Esophagus muscularis mucosa (tissue), 4 donors: Measurements from ENCODE around the gene VIPAS39. TPM values are rescaled to one million over a fixed set of nuclear protein-coding genes. Genes with fewer than 3 reads are reported as not detected.

Experiments
- DNase-seq: peaks from one replicate; pipeline ENCODE4 v3.0.0-alpha.2; 2017; ENCODE audit errors: extremely low spot score
- H3K27ac ChIP-seq, 4 donors: fragments of 200-600 bp; sonication (generic); replicated peaks in 1 of 4; 1 replicate in 3 of 4; 2 replicates in 1 of 4; pipeline ENCODE4 v1.5.1; 2016 to 2019; ENCODE audit warnings: mild to moderate bottlenecking in 1 of 4
- H3K27me3 ChIP-seq, 4 donors: fragments of 200-600 bp; sonication (generic); one replicate each; pipeline versions ENCODE4 v1.5.1 to v1.6.0; 2016 to 2019
- H3K36me3 ChIP-seq, 4 donors: fragments of 200-600 bp; sonication (generic); one replicate each; pipeline ENCODE4 v1.5.1; 2016 to 2019
- H3K4me1 ChIP-seq, 4 donors: fragments of 200-600 bp; sonication (generic); one replicate each; pipeline ENCODE4 v1.5.1; 2016 to 2019
- H3K4me3 ChIP-seq, 4 donors: fragments of 200-600 bp; sonication (generic); 1 replicate in 2 of 4; 2 replicates in 2 of 4; pipeline ENCODE4 v1.5.1; 2016 to 2019; ENCODE audit warnings: mild to moderate bottlenecking in 4 of 4, moderate library complexity in 1 of 4
- H3K9me3 ChIP-seq, 4 donors: fragments of 200-600 bp; sonication (generic); 1 replicate in 3 of 4; 2 replicates in 1 of 4; pipeline ENCODE4 v1.5.1; 2016 to 2019
- CTCF ChIP-seq, 3 experiments: fragments of 200-600 bp in 2 of 3; fragments of 450-650 bp in 1 of 3; sonication (generic) in 2 of 3; IDR thresholded peaks; one replicate each; pipeline ENCODE4 v1.5.1; 2017 to 2019; ENCODE audit warnings: antibody characterized with exemption in 3 of 3, mild to moderate bottlenecking in 2 of 3, moderate library complexity in 1 of 3
- EP300 ChIP-seq: sonication (generic); formaldehyde crosslinking; IDR thresholded peaks from one replicate; pipeline ENCODE4 v1.6.1; 2017; ENCODE audit warnings: antibody characterized with exemption
- POLR2A ChIP-seq: fragments of 450-650 bp; IDR thresholded peaks from one replicate; pipeline ENCODE4 v1.6.1; 2017; ENCODE audit warnings: antibody characterized with exemption, moderate library complexity, mild to moderate bottlenecking, low read depth
- POLR2AphosphoS5 ChIP-seq, 2 donors: sonication (generic); formaldehyde crosslinking; IDR thresholded peaks; one replicate each; pipeline ENCODE4 v1.6.1; 2017; ENCODE audit warnings: antibody characterized with exemption in 2 of 2
- WGBS: methylation state at CpG from one replicate; pipeline ENCODE4 v1.1.5; 2018; 5-methylcytosine and 5-hydroxymethylcytosine counted together
- intact Hi-C: fragments of 100-400 bp; cut with DNase I; formaldehyde crosslinking; loops from one replicate; pipeline ENCODE4 v1.15.1; 2023
- total RNA-seq, 4 donors: library from RNA; depleted of rRNA; stranded (reverse); fragments of >200 nt; gene quantifications; one replicate each; pipeline versions ENCODE4 v1.1.0 to v1.2.1, GENCODE V29; 2016

VIPAS39 gene
- total RNA-seq, 4 donors from 2014 or later = 14.1 to 22.9 (median 17.8) TPM

- Histone ChIP-seq H3K27me3 (peaks cover 6 to 47% (median 13%) of the 10 kb centered on the region in 4 donors), H3K27ac (no peak overlapping the region), H3K4me1 (peaks cover 7 to 23% (median 18%) of the 10 kb centered on the region in 4 donors), H3K4me3 (peak overlapping the region; percentile 54 to 60 (median 58)), H3K36me3 (no peaks in the 10 kb centered on the region), H3K9me3 (peaks cover 0 to 6% (median 0%) of the 10 kb centered on the region in 4 donors)
- WGBS = 38% methylated on average over 8 of the region's 53 CpGs
- no peak for DNase-seq
- intact Hi-C loops = no loop called here
- TF ChIP-seq POLR2AphosphoS5 (IDR thresholded peaks at IDR 0.05) (no peak), CTCF (IDR thresholded peaks at IDR 0.05) (no peak), EP300 (no peak), POLR2A (no peak)
Measured at GRCh38 chr14:77498984-77499527, 41.7 kb upstream of the VIPAS39 start.

GRCh38 chr14:77498120-77498979 is 40.9 kb upstream of the VIPAS39 start, which contains the start of gene ISM2:
ISM2 (minus strand) TSS chr14:77498816; CDS start chr14:77498793, 23 bp downstream.
- H3K27me3 ChIP-seq = peaks cover 6 to 47% (median 13%) of the 10 kb centered on the region in 4 donors
- peaks cover 0 to 2% (median 0%) of the 10 kb centered on the region in 4 donors for H3K9me3 ChIP-seq
- no peak for DNase-seq
- 12% methylated on average over 7 of the region's 104 CpGs for WGBS
- intact Hi-C loops = no loop called here
- no peaks in the 10 kb centered on the region for H3K36me3 ChIP-seq
- peak within 1 kb of the TSS; percentile 54 to 60 (median 58) for H3K4me3 ChIP-seq
- TF ChIP-seq CTCF (IDR thresholded peaks at IDR 0.05) = no peak
- TF ChIP-seq POLR2AphosphoS5 (IDR thresholded peaks at IDR 0.05) = no peak
- no peak for TF ChIP-seq POLR2A
- TF ChIP-seq EP300 = no peak
- no peak within 1 kb of the TSS for H3K27ac ChIP-seq
- peaks cover 7 to 23% (median 18%) of the 10 kb centered on the region in 4 donors for H3K4me1 ChIP-seq

- no peak for TF ChIP-seq CTCF (IDR thresholded peaks at IDR 0.05)
- no peak for TF ChIP-seq EP300
- TF ChIP-seq POLR2A = no peak
- no peak for TF ChIP-seq POLR2AphosphoS5 (IDR thresholded peaks at IDR 0.05)
- no peak overlapping the region for H3K27ac ChIP-seq
- no peaks in the 10 kb centered on the region for H3K9me3 ChIP-seq
- no peak for DNase-seq
- WGBS = 60% methylated on average over 7 of the region's 7 CpGs
- no peak overlapping the region for H3K4me3 ChIP-seq
- H3K36me3 ChIP-seq = no peaks in the 10 kb centered on the region
- H3K4me1 ChIP-seq = peaks cover 7 to 23% (median 18%) of the 10 kb centered on the region in 4 donors
- H3K27me3 ChIP-seq = peaks cover 6 to 46% (median 13%) of the 10 kb centered on the region in 4 donors
- intact Hi-C loops = no loop called here
Measured at GRCh38 chr14:77495334-77495733, 37.9 kb upstream of the VIPAS39 start.

GRCh38 chr14:77491056-77491455 is 33.7 kb upstream of the VIPAS39 start:
- Histone ChIP-seq H3K27me3 (peaks cover 0 to 3% (median 0%) of the 10 kb centered on the region in 4 donors), H3K9me3 (no peaks in the 10 kb centered on the region), H3K36me3 (no peaks in the 10 kb centered on the region), H3K4me1 (peaks cover 0 to 4% (median 0%) of the 10 kb centered on the region in 4 donors), H3K4me3 (no peak overlapping the region), H3K27ac (no peak overlapping the region)
- DNase-seq = no peak
- TF ChIP-seq POLR2AphosphoS5 (IDR thresholded peaks at IDR 0.05) (no peak), CTCF (IDR thresholded peaks at IDR 0.05) (no peak), POLR2A (no peak), EP300 (no peak)
- WGBS = 92% methylated on average over 5 of the region's 5 CpGs
- intact Hi-C loops = no loop called here
